SJCRH30 (cell line): ENCODE data around the gene COL4A6. TPM values are rescaled to one million over a fixed set of nuclear protein-coding genes. Genes with fewer than 3 reads are reported as not detected.

ENCODE experiments used
- DNase-seq, 2 experiments: peaks; one replicate each; pipeline ENCODE4 v3.0.0-alpha.2; 2015 to 2020
- H3K27ac ChIP-seq: fragments of 250-450 bp; sonication (Bioruptor Pico); 2 replicates; pipeline ENCODE4 v1.5.1; 2020; ENCODE audit warnings: mild to moderate bottlenecking, moderate library complexity
- H3K27me3 ChIP-seq: fragments of 250-450 bp; sonication (Bioruptor Pico); 2 replicates; pipeline ENCODE4 v1.5.1; 2020; ENCODE audit warnings: mild to moderate bottlenecking, moderate library complexity
- H3K36me3 ChIP-seq: fragments of 250-450 bp; sonication (Bioruptor Pico); 2 replicates; pipeline ENCODE4 v1.5.1; 2020; ENCODE audit warnings: mild to moderate bottlenecking, moderate library complexity
- H3K4me1 ChIP-seq: fragments of 250-450 bp; sonication (Bioruptor Pico); 2 replicates; pipeline ENCODE4 v1.5.1; 2020; ENCODE audit warnings: mild to moderate bottlenecking, moderate library complexity
- H3K4me3 ChIP-seq: fragments of 250-450 bp; sonication (Bioruptor Pico); 2 replicates; pipeline ENCODE4 v1.5.1; 2020; ENCODE audit warnings: mild to moderate bottlenecking, moderate library complexity
- H3K9me3 ChIP-seq: fragments of 250-450 bp; sonication (Bioruptor Pico); replicated peaks from 2 replicates; pipeline ENCODE4 v1.5.1; 2020; ENCODE audit warnings: mild to moderate bottlenecking, moderate library complexity
- total RNA-seq: library from RNA; depleted of rRNA; stranded (reverse); fragments of >200 nt; shearing (Covaris generic); gene quantifications from 2 replicates; pipeline ENCODE4 v1.2.3, GENCODE V29; 2014

COL4A6 gene
- total RNA-seq, 1 experiment from 2014 or later: 0.18 TPM

- no peak for DNase-seq
- Histone ChIP-seq H3K36me3 (no peaks in the 10 kb centered on the region), H3K4me1 (no peaks in the 10 kb centered on the region), H3K27ac (no peak overlapping the region), H3K27me3 (no peaks in the 10 kb centered on the region), H3K4me3 (no peak overlapping the region), H3K9me3 (no peaks in the 10 kb centered on the region)
Observed at GRCh38 chrX:108322234-108322633, 116.0 kb downstream of the COL4A6 start.

- Histone ChIP-seq H3K4me1 (no peaks in the 10 kb centered on the region), H3K27me3 (no peaks in the 10 kb centered on the region), H3K4me3 (no peak overlapping the region), H3K36me3 (no peaks in the 10 kb centered on the region), H3K9me3 (no peaks in the 10 kb centered on the region), H3K27ac (no peak overlapping the region)
- DNase-seq: no peak
Observed at GRCh38 chrX:108316456-108316855, 121.8 kb downstream of the COL4A6 start.

GRCh38 chrX:108313669-108314068, 124.6 kb downstream of the COL4A6 start:
- no peak for DNase-seq
- no peak overlapping the region for H3K27ac ChIP-seq
- no peaks in the 10 kb centered on the region for H3K36me3 ChIP-seq
- H3K4me1 ChIP-seq: no peaks in the 10 kb centered on the region
- H3K9me3 ChIP-seq: no peaks in the 10 kb centered on the region
- no peak overlapping the region for H3K4me3 ChIP-seq
- no peaks in the 10 kb centered on the region for H3K27me3 ChIP-seq

- no peaks in the 10 kb centered on the region for H3K9me3 ChIP-seq
Observed at GRCh38 chrX:108312957-108313356, 125.3 kb downstream of the COL4A6 start.

GRCh38 chrX:108312011-108312410, 126.2 kb downstream of the COL4A6 start:
- Histone ChIP-seq H3K9me3 (no peaks in the 10 kb centered on the region), H3K4me1 (no peaks in the 10 kb centered on the region), H3K27ac (no peak overlapping the region), H3K27me3 (no peaks in the 10 kb centered on the region), H3K36me3 (no peaks in the 10 kb centered on the region), H3K4me3 (no peak overlapping the region)
- DNase-seq: no peak

More at GRCh38 chrX:108312957-108313356, 125.3 kb downstream of the COL4A6 start:
- H3K4me1 ChIP-seq: no peaks in the 10 kb centered on the region
- peak; percentile 22 to 59 for DNase-seq
- no peak overlapping the region for H3K4me3 ChIP-seq
- H3K27me3 ChIP-seq: no peaks in the 10 kb centered on the region
- no peak overlapping the region for H3K27ac ChIP-seq
- no peaks in the 10 kb centered on the region for H3K36me3 ChIP-seq

- Histone ChIP-seq H3K27ac (no peak overlapping the region), H3K4me3 (no peak overlapping the region), H3K36me3 (no peaks in the 10 kb centered on the region), H3K4me1 (no peaks in the 10 kb centered on the region), H3K9me3 (no peaks in the 10 kb centered on the region), H3K27me3 (no peaks in the 10 kb centered on the region)
- DNase-seq: no peak
Observed at GRCh38 chrX:108310506-108310905, 127.7 kb downstream of the COL4A6 start.

GRCh38 chrX:108309144-108309543, 129.1 kb downstream of the COL4A6 start:
- Histone ChIP-seq H3K4me3 (no peak overlapping the region), H3K27ac (no peak overlapping the region), H3K36me3 (no peaks in the 10 kb centered on the region), H3K27me3 (no peaks in the 10 kb centered on the region), H3K4me1 (no peaks in the 10 kb centered on the region), H3K9me3 (no peaks in the 10 kb centered on the region)
- DNase-seq: no peak

- no peaks in the 10 kb centered on the region for H3K4me1 ChIP-seq
- H3K27me3 ChIP-seq: no peaks in the 10 kb centered on the region
- H3K36me3 ChIP-seq: no peaks in the 10 kb centered on the region
- no peak overlapping the region for H3K4me3 ChIP-seq
- H3K9me3 ChIP-seq: no peaks in the 10 kb centered on the region
- no peak overlapping the region for H3K27ac ChIP-seq
- no peak for DNase-seq
Observed at GRCh38 chrX:108307132-108308085, 130.8 kb downstream of the COL4A6 start.

GRCh38 chrX:108306086-108306485, 132.1 kb downstream of the COL4A6 start:
- H3K27ac ChIP-seq: no peak overlapping the region
- DNase-seq: no peak
- H3K36me3 ChIP-seq: no peaks in the 10 kb centered on the region
- no peaks in the 10 kb centered on the region for H3K27me3 ChIP-seq
- H3K9me3 ChIP-seq: no peaks in the 10 kb centered on the region
- no peak overlapping the region for H3K4me3 ChIP-seq
- no peaks in the 10 kb centered on the region for H3K4me1 ChIP-seq

- no peaks in the 10 kb centered on the region for H3K4me1 ChIP-seq
Observed at GRCh38 chrX:108304757-108305156, 133.5 kb downstream of the COL4A6 start.

GRCh38 chrX:108304210-108304609, 134.0 kb downstream of the COL4A6 start:
- H3K27me3 ChIP-seq: no peaks in the 10 kb centered on the region
- no peaks in the 10 kb centered on the region for H3K36me3 ChIP-seq
- peak; percentile 2 to 16 for DNase-seq
- H3K9me3 ChIP-seq: no peaks in the 10 kb centered on the region
- H3K4me1 ChIP-seq: no peaks in the 10 kb centered on the region
- no peak overlapping the region for H3K4me3 ChIP-seq
- no peak overlapping the region for H3K27ac ChIP-seq

More at GRCh38 chrX:108304757-108305156, 133.5 kb downstream of the COL4A6 start:
- H3K36me3 ChIP-seq: no peaks in the 10 kb centered on the region
- no peak for DNase-seq
- no peaks in the 10 kb centered on the region for H3K27me3 ChIP-seq
- no peak overlapping the region for H3K4me3 ChIP-seq
- no peaks in the 10 kb centered on the region for H3K9me3 ChIP-seq
- no peak overlapping the region for H3K27ac ChIP-seq

- Histone ChIP-seq H3K4me1 (no peaks in the 10 kb centered on the region), H3K36me3 (no peaks in the 10 kb centered on the region), H3K9me3 (no peaks in the 10 kb centered on the region), H3K27ac (no peak overlapping the region), H3K27me3 (no peaks in the 10 kb centered on the region), H3K4me3 (no peak overlapping the region)
- no peak for DNase-seq
Observed at GRCh38 chrX:108303682-108304081, 134.5 kb downstream of the COL4A6 start.

GRCh38 chrX:108299704-108300103, 138.5 kb downstream of the COL4A6 start:
- Histone ChIP-seq H3K27me3 (no peaks in the 10 kb centered on the region), H3K36me3 (no peaks in the 10 kb centered on the region), H3K9me3 (no peaks in the 10 kb centered on the region), H3K27ac (no peak overlapping the region), H3K4me1 (no peaks in the 10 kb centered on the region), H3K4me3 (no peak overlapping the region)
- DNase-seq: no peak

GRCh38 chrX:108299101-108299591, 139.1 kb downstream of the COL4A6 start:
- H3K27me3 ChIP-seq: no peaks in the 10 kb centered on the region
- no peak for DNase-seq

GRCh38 chrX:108298165-108298602, 140.0 kb downstream of the COL4A6 start:
- Histone ChIP-seq H3K4me3 (no peak overlapping the region), H3K27me3 (no peaks in the 10 kb centered on the region), H3K36me3 (no peaks in the 10 kb centered on the region), H3K27ac (no peak overlapping the region), H3K9me3 (no peaks in the 10 kb centered on the region), H3K4me1 (no peaks in the 10 kb centered on the region)
- DNase-seq: no peak

More at GRCh38 chrX:108299101-108299591, 139.1 kb downstream of the COL4A6 start:
- Histone ChIP-seq H3K9me3 (no peaks in the 10 kb centered on the region), H3K4me1 (no peaks in the 10 kb centered on the region), H3K27ac (no peak overlapping the region), H3K36me3 (no peaks in the 10 kb centered on the region), H3K4me3 (no peak overlapping the region)
